Activated B cell treated with CpG ODN at 0.5 μM for 24 hours (primary cell): Measurements from ENCODE around the gene ACTG2. TPM values are rescaled to one million over a fixed set of nuclear protein-coding genes. Genes with fewer than 3 reads are reported as not detected.
"Not testable (repeated sequence)": the region's sequence is repeated elsewhere in the genome, so short reads cannot be mapped to it uniquely, and the experiment has no call there.

Experiments
- ATAC-seq: fragments of 200-7000 bp; cut with Tn5 transposase; one replicate; pipeline ENCODE4 v1.10.0; 2021; ENCODE audit warnings: low read depth, mild to moderate bottlenecking, moderate library complexity
- CTCF ChIA-PET: fragments of 350-600 bp; sonication (Branson Sonifier 250); formaldehyde crosslinking; loops from one replicate; lab custom pipeline; 2021; ENCODE audit warnings: antibody characterized with exemption; lab: Charles Lee
- POLR2A ChIA-PET: fragments of 350-600 bp; sonication (Branson Sonifier 250); formaldehyde crosslinking; loops from one replicate; lab custom pipeline; 2021; ENCODE audit warnings: antibody characterized with exemption; lab: Charles Lee
- DNase-seq: peaks from one replicate; pipeline ENCODE4 v3.0.0; 2022
- H3K27ac Mint-ChIP-seq: one replicate; pipeline ENCODE4 v1.8.0; 2020; ENCODE audit warnings: mixed read lengths
- H3K27me3 Mint-ChIP-seq: one replicate; pipeline ENCODE4 v1.8.0; 2021; ENCODE audit warnings: mixed read lengths
- H3K36me3 Mint-ChIP-seq: one replicate; pipeline ENCODE4 v1.8.0; 2021; ENCODE audit warnings: low read depth, mixed read lengths
- H3K4me1 Mint-ChIP-seq: one replicate; pipeline ENCODE4 v1.8.0; 2021; ENCODE audit warnings: mixed read lengths
- H3K4me3 Mint-ChIP-seq: one replicate; pipeline ENCODE4 v1.8.0; 2020; ENCODE audit warnings: mild to moderate bottlenecking, mixed read lengths
- H3K9me3 Mint-ChIP-seq: one replicate; pipeline ENCODE4 v1.8.0; 2020; ENCODE audit warnings: mixed read lengths
- intact Hi-C: fragments of 100-400 bp; cut with micrococcal nuclease; formaldehyde crosslinking; loops from one replicate; pipeline ENCODE4 v1.15.1; 2024
- total RNA-seq: library from RNA; stranded (reverse); gene quantifications from 2 replicates; pipeline ENCODE4 v1.2.3, GENCODE V29; 2022
- TF ChIP-seq, protein P1 (sequence below): fragments of 200-600 bp; IDR thresholded peaks from one replicate; pipeline ENCODE4 v1.8.0; 2022; ENCODE audit warnings: antibody characterized with exemption, mild to moderate bottlenecking

The ACTG2 gene
- total RNA-seq, 1 donor from 2014 or later, result not detected

DNA sequence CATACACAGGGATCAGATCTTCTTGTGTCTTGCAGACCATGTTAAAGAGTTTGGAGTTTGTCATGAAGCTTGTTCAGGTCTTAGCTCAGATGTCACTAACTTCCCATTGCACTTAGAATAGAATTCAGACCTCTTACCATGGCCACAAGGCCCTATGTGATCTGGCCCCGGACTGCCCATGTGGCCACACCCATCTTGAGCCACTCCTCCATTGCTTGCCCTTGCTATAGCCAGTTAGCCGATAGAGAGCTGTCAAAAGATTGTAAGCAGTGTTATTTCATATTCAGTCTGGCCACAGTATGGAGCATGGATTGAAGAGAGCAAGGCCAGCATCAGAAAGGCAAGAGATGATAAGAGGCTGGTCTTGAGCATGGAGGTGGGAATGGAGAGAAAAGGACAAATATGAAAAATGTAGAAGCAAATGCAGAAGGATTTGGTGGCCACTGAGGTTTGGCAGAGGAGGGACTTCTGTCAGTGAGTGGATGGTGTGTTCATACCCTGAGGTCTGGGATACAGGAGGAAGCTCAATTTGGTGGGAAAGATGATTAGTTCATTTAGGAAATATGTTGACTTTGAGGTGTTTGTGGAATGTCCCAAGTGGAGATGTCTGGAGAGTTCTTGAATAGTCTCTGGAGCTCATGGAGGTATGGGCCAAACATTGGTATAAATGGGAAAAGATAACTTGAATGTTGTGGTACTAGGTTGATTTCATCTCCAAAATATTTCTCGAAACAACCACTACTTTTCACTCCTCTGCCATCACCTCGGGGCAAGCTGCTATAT, 44.5 kb downstream of the ACTG2 start:
- DNase-seq, result no peak
- TF ChIP-seq, protein P1, sequence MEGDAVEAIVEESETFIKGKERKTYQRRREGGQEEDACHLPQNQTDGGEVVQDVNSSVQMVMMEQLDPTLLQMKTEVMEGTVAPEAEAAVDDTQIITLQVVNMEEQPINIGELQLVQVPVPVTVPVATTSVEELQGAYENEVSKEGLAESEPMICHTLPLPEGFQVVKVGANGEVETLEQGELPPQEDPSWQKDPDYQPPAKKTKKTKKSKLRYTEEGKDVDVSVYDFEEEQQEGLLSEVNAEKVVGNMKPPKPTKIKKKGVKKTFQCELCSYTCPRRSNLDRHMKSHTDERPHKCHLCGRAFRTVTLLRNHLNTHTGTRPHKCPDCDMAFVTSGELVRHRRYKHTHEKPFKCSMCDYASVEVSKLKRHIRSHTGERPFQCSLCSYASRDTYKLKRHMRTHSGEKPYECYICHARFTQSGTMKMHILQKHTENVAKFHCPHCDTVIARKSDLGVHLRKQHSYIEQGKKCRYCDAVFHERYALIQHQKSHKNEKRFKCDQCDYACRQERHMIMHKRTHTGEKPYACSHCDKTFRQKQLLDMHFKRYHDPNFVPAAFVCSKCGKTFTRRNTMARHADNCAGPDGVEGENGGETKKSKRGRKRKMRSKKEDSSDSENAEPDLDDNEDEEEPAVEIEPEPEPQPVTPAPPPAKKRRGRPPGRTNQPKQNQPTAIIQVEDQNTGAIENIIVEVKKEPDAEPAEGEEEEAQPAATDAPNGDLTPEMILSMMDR, result no peak
- POLR2A ChIA-PET, result interaction anchor here (1.6 kb wide), 1 partner anchor 10 kb away, joined by 5 read pairs; the partner anchor contains the start of gene DGUOK
- Mint-ChIP-seq H3K9me3 (no peaks in the 10 kb centered on the region), H3K36me3 (peaks cover 80% of the 10 kb centered on the region), H3K4me3 (no peak overlapping the region), H3K4me1 (peaks cover 55% of the 10 kb centered on the region), H3K27me3 (no peaks in the 10 kb centered on the region), H3K27ac (no peak overlapping the region)
- no peak for ATAC-seq
- CTCF ChIA-PET, result no interaction called here
- intact Hi-C loops, result no loop called here

DNA sequence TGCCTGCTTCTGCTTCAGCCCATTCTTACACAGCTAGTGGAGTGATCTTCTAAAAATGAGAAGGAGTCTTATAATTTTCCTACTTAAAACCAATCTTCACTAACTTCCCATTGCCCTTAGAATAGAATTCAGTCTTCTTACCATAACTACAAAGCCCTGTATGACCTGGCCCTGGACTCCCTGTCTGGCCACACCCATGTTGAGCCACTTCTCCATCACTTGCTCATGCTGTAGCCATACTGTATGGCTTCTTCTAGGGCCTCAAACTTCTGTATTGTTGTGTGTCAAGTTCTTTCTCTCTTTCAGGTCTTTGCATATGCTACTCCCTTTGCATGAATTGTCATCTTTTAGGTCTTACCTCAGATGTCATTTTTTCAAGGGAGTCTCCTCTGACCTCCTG, 45.1 kb downstream of the ACTG2 start:
- Mint-ChIP-seq H3K4me3 (no peak overlapping the region), H3K36me3 (peaks cover 78% of the 10 kb centered on the region), H3K27ac (no peak overlapping the region), H3K4me1 (peaks cover 52% of the 10 kb centered on the region), H3K27me3 (no peaks in the 10 kb centered on the region), H3K9me3 (no peaks in the 10 kb centered on the region)
- POLR2A ChIA-PET, result no interaction called here
- ATAC-seq (no peak), DNase-seq (no peak)
- CTCF ChIA-PET, result interaction anchor here (1.5 kb wide), 1 partner anchor 66 kb away, joined by 3 read pairs; no protein-coding TSS in a partner anchor
- intact Hi-C loops, result no loop called here
- TF ChIP-seq, protein P1, result no peak

DNA sequence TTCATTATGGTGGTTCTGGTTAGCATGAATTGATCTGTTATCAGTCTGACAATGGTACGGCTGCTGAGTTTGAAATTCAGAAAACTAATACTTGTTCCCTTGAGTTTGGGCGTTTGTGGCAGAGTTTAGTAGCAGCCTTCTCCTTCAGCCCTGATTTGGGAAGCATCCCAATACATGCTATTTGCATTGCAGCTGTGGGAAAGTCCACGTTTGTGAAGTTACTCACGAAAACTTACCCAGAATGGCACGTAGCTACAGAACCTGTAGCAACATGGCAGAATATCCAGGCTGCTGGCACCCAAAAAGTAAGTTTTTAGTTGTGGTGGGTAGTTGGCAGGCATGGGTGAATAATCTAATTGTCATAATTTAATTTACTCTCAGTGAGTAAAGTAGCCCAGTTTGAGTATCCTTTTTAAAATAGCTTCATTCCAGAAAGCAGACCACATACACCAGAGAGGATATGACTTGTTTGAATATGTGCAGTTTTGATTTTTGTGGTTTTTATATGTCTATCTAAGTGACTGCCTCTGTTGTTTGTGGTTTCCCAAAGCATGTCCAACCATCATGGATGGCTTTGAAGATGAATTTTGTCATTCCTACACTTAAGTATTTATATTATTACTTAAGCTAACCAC, 46.0 kb downstream of the ACTG2 start:
- Mint-ChIP-seq H3K4me1 (peaks cover 46% of the 10 kb centered on the region), H3K36me3 (peaks cover 76% of the 10 kb centered on the region), H3K27ac (no peak overlapping the region), H3K27me3 (no peaks in the 10 kb centered on the region), H3K4me3 (no peak overlapping the region), H3K9me3 (no peaks in the 10 kb centered on the region)
- ChIA-PET POLR2A (no interaction called here), CTCF (interaction anchor here (0.6 to 1.5 kb wide), 5 partner anchors 27 to 209 kb away, joined by 3 to 4 read pairs (median 3); no protein-coding TSS in a partner anchor)
- intact Hi-C loops, result no loop called here
- TF ChIP-seq, protein P1, result no peak
- DNase-seq, result no peak
- ATAC-seq, result no peak

DNA sequence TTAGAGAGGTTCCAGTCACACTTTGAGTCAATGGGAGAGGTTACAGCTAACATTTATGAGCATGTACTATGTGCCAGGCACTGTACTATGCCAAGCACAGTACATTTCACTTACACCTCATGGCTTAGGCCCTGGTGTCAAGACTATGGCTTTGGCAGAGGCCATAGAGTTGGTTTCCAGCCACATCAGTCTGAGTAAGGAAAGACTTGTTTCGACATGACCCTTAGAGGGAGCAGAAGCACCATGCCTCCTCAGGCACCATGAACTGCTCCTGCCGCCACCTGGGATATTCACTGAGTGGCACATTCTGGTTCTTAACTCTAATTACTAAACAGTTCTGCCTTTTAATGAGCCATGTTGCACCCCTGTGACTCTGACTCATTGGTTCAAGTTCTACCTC, 46.6 kb downstream of the ACTG2 start:
- no peak overlapping the region for H3K4me3 Mint-ChIP-seq
- H3K27ac Mint-ChIP-seq, result no peak overlapping the region
- intact Hi-C loops, result no loop called here
- peaks cover 46% of the 10 kb centered on the region for H3K4me1 Mint-ChIP-seq
- TF ChIP-seq, protein P1, result no peak
- DNase-seq (no peak), ATAC-seq (peak; percentile 52)
- no peaks in the 10 kb centered on the region for H3K9me3 Mint-ChIP-seq
- H3K36me3 Mint-ChIP-seq, result peaks cover 74% of the 10 kb centered on the region
- no peaks in the 10 kb centered on the region for H3K27me3 Mint-ChIP-seq
- POLR2A ChIA-PET, result no interaction called here
- CTCF ChIA-PET, result interaction anchor here (0.6 to 1.5 kb wide), 3 partner anchors 65 to 209 kb away, joined by 3 to 4 read pairs (median 3); no protein-coding TSS in a partner anchor

DNA sequence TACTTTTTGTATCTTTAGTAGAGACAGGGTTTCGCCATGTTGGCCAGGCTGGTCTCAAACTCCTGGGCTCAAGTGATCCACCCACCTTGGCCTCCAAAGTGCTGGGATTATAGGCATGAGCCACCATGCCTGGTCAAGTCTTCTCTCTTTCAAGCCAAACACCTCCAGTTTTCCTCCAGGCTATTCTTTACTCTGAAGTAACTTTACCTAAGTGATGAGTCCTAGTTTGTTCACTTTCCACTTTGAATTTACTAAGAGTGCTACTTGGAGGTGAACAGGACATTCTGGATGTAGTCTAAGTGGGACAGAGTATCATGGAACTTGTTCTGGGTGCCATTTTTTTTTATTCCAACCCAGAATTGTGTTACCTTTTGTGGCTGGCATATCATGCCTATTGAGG, 47.3 kb downstream of the ACTG2 start:
- H3K27ac Mint-ChIP-seq, H3K4me3 Mint-ChIP-seq, intact Hi-C loops: not testable (repeated sequence)

More for the DNA sequence above, 47.3 kb downstream of the ACTG2 start:
- CTCF ChIA-PET, ATAC-seq, H3K27me3 Mint-ChIP-seq, H3K9me3 Mint-ChIP-seq, DNase-seq, POLR2A ChIA-PET: not testable (repeated sequence)
- Mint-ChIP-seq H3K4me1 (peaks cover 49% of the 10 kb centered on the region), H3K36me3 (peaks cover 77% of the 10 kb centered on the region)
